K562 (cell line): ENCODE results near the gene ARHGAP26. TPM values are rescaled to one million over a fixed set of nuclear protein-coding genes. Genes with fewer than 3 reads are reported as not detected.

Source experiments
- ATAC-seq: fragments of 200-7000 bp; cut with Tn5 transposase; 3 replicates; pipeline ENCODE4 v1.9.1; 2020; ENCODE audit warnings: moderate library complexity
- BruUV-seq: library from RNA; stranded (reverse); fragments of 400-500 nt; replicated peaks from 2 replicates; lab custom pipeline; 2021; lab: Mats Ljungman, UMichigan
- CTCF ChIA-PET: fragments of 300-600 bp; formaldehyde crosslinking; extraction: SDS; loops from one replicate; lab custom pipeline; 2021; ENCODE audit warnings: low intra/inter-chr PET ratio; lab: Yijun Ruan, JAX
- POLR2A ChIA-PET: fragments of 300-600, 350-650 bp; sonication (Branson Sonifier 250); formaldehyde crosslinking; extraction: SDS; loops from one replicate; lab custom pipeline; 2021; ENCODE audit warnings: antibody characterized with exemption, inconsistent platforms; lab: Yijun Ruan, JAX
- DNase-seq, 4 experiments: peaks; one replicate each; pipeline versions ENCODE4 v3.0.0 to v3.0.0-alpha.2; 2011 to 2018; ENCODE audit warnings: low spot score in 3 of 4, mixed read lengths in 3 of 4; ENCODE audit errors: extremely low read depth in 1 of 4
- FAIRE-seq: peaks from 2 replicates; lab custom pipeline; 2011; peaks lifted over from hg19 to GRCh38; lab: Jason Lieb, UNC
- H2AFZ ChIP-seq: 2 replicates; pipeline ENCODE4 v1.6.0; 2011; ENCODE audit warnings: low read depth, low read length, control low read depth, inconsistent platforms
- H3K27ac ChIP-seq: fragments of 200-600 bp; 3 replicates; pipeline ENCODE4 v1.8.0; 2011; ENCODE audit warnings: low read depth, mild to moderate bottlenecking, control low read depth, inconsistent platforms, low read length, moderate library complexity, mixed read lengths; ENCODE audit errors: extremely low read depth
- H3K27me3 ChIP-seq, 2 experiments: fragments of 300-600 bp in 1 of 2; 2 replicates in 1 of 2; 3 replicates in 1 of 2; pipeline versions ENCODE4 v1.6.0 to v1.8.0; 2011; ENCODE audit warnings: inconsistent platforms in 2 of 2, low read length in 2 of 2, mild to moderate bottlenecking in 1 of 2, mixed read lengths in 1 of 2, moderate library complexity in 1 of 2; ENCODE audit not compliant: control insufficient read depth in 2 of 2, insufficient read depth in 2 of 2
- H3K36me3 ChIP-seq: fragments of 300-600 bp; 3 replicates; pipeline ENCODE4 v1.8.0; 2011; ENCODE audit warnings: mild to moderate bottlenecking, low read length, inconsistent platforms; ENCODE audit not compliant: control insufficient read depth, insufficient read depth
- H3K4me1 ChIP-seq, 2 experiments: fragments of 200-600 bp in 1 of 2; replicated peaks in 1 of 2; 2 replicates in 1 of 2; 3 replicates in 1 of 2; pipeline versions ENCODE4 v1.5.1 to v1.8.0; 2011; ENCODE audit warnings: inconsistent platforms in 2 of 2, low read length in 2 of 2, mild to moderate bottlenecking in 1 of 2, mixed read lengths in 1 of 2, moderate library complexity in 1 of 2; ENCODE audit not compliant: control insufficient read depth in 2 of 2, insufficient read depth in 2 of 2
- H3K4me2 ChIP-seq: 2 replicates; pipeline ENCODE4 v1.6.1; 2011; ENCODE audit warnings: low read length, control low read depth, inconsistent platforms, mixed read lengths; ENCODE audit not compliant: insufficient read depth
- H3K4me3 ChIP-seq: fragments of 200-600 bp; sonication (generic), shearing (Covaris generic); 2 replicates; pipeline ENCODE4 v1.5.1; 2016; ENCODE audit warnings: control low read depth, inconsistent platforms
- H3K79me2 ChIP-seq: fragments of 200-600 bp; 3 replicates; pipeline ENCODE4 v1.8.0; 2011; ENCODE audit warnings: low read length, inconsistent platforms; ENCODE audit not compliant: control insufficient read depth, insufficient read depth
- H3K9ac ChIP-seq, 2 experiments: 2 replicates each; pipeline versions ENCODE4 v1.6.0 to v1.6.1; 2011; ENCODE audit warnings: low read depth in 2 of 2, low read length in 2 of 2, control low read depth in 1 of 2, inconsistent platforms in 1 of 2, mild to moderate bottlenecking in 1 of 2, mixed read lengths in 1 of 2; ENCODE audit not compliant: insufficient read depth in 1 of 2
- H3K9me1 ChIP-seq: one replicate; pipeline ENCODE4 v1.6.0; 2011; ENCODE audit warnings: inconsistent platforms, mild to moderate bottlenecking, low read length, moderate library complexity; ENCODE audit not compliant: control insufficient read depth, insufficient read depth
- H3K9me3 ChIP-seq: replicated peaks from 2 replicates; pipeline ENCODE4 v1.5.1; 2011; ENCODE audit warnings: low read depth, low read length, inconsistent platforms; ENCODE audit not compliant: control insufficient read depth, insufficient read depth
- H4K20me1 ChIP-seq: replicated peaks from 2 replicates; pipeline ENCODE4 v1.6.1; 2011; ENCODE audit warnings: low read length, inconsistent platforms, mixed read lengths; ENCODE audit not compliant: control insufficient read depth, insufficient read depth
- BCL6 ChIP-seq: fragments of 250-450 bp; sonication (Bioruptor Pico); IDR thresholded peaks from 2 replicates; pipeline ENCODE4 v1.4.0; 2020
- BRD9 ChIP-seq: fragments of 450-650 bp; IDR thresholded peaks from 2 replicates; pipeline ENCODE4 v1.6.1; 2018; ENCODE audit warnings: low read depth; ENCODE audit not compliant: partially characterized antibody
- CC2D1A ChIP-seq: fragments of 450-650 bp; IDR thresholded peaks from 2 replicates; pipeline ENCODE4 v1.6.1; 2017; ENCODE audit warnings: mild to moderate bottlenecking
- HDAC3 ChIP-seq: fragments of 450-650 bp; IDR thresholded peaks from 2 replicates; pipeline ENCODE4 v1.6.1; 2018; ENCODE audit warnings: borderline replicate concordance, mild to moderate bottlenecking, moderate library complexity; ENCODE audit not compliant: partially characterized antibody
- JUNB ChIP-seq: fragments of 450-650 bp; formaldehyde crosslinking; conservative IDR thresholded peaks from 2 replicates; pipeline ENCODE4 v1.4.0; 2020; ENCODE audit warnings: mild to moderate bottlenecking
- LEF1 ChIP-seq: fragments of 450-650 bp; IDR thresholded peaks from 2 replicates; pipeline ENCODE4 v1.6.1; 2016; ENCODE audit warnings: mild to moderate bottlenecking
- MTF1 ChIP-seq: fragments of 250-450 bp; sonication (Bioruptor Pico); IDR thresholded peaks from 2 replicates; pipeline ENCODE4 v1.9.0; 2021; ENCODE audit warnings: moderate library complexity, mild to moderate bottlenecking, inconsistent platforms, borderline replicate concordance
- NEUROD1 ChIP-seq: fragments of 150-350 bp; IDR thresholded peaks from 2 replicates; pipeline ENCODE4 v1.6.1; 2014; ENCODE audit warnings: borderline replicate concordance, low read length, low read depth; ENCODE audit not compliant: partially characterized antibody
- NR3C1 ChIP-seq: sonication (generic); formaldehyde crosslinking; IDR thresholded peaks from 2 replicates; pipeline ENCODE4 v1.8.1; 2022; ENCODE audit warnings: missing genetic modification reagents
- NR4A1 ChIP-seq, 2 experiments: fragments of 250-450 bp in 1 of 2; fragments of 450-650 bp in 1 of 2; sonication (Bioruptor Pico) in 1 of 2; IDR thresholded peaks; 2 replicates each; pipeline versions ENCODE4 v1.4.0 to v1.6.1; 2016 to 2020; ENCODE audit warnings: mild to moderate bottlenecking in 2 of 2, missing compliant biosample characterization in 1 of 2, missing genetic modification characterization in 1 of 2, moderate library complexity in 1 of 2
- NUFIP1 ChIP-seq: fragments of 450-650 bp; IDR thresholded peaks from 2 replicates; pipeline ENCODE4 v1.6.1; 2018; ENCODE audit not compliant: partially characterized antibody
- SMAD2 ChIP-seq: fragments of 150-350 bp; IDR thresholded peaks from 2 replicates; pipeline ENCODE4 v1.6.1; 2014; ENCODE audit warnings: low read depth, mild to moderate bottlenecking, low read length
- SMARCC2 ChIP-seq: fragments of 450-650 bp; IDR thresholded peaks from 2 replicates; pipeline ENCODE4 v1.6.1; 2017; ENCODE audit warnings: antibody characterized with exemption, moderate library complexity, mild to moderate bottlenecking, low read depth
- SRSF3 ChIP-seq: fragments of 200-400 bp; formaldehyde crosslinking; IDR thresholded peaks from 2 replicates; pipeline ENCODE4 v1.6.1; 2016; ENCODE audit warnings: mild to moderate bottlenecking, low read length, moderate library complexity; ENCODE audit not compliant: insufficient read depth
- STAT5A ChIP-seq: IDR thresholded peaks from 2 replicates; pipeline ENCODE4 v1.6.1; 2012; ENCODE audit warnings: low read length, inconsistent platforms, borderline replicate concordance
- ZNF124 ChIP-seq: sonication (generic); formaldehyde crosslinking; IDR thresholded peaks from 2 replicates; pipeline ENCODE4 v1.8.1; 2022; ENCODE audit warnings: missing genetic modification reagents
- WGBS: fragments of 100-300 bp; shearing (Covaris generic); methylation state at CpG from one replicate; pipeline ENCODE4 v1.1.6; 2016; ENCODE audit warnings: low coverage, mixed read lengths; ENCODE audit not compliant: insufficient coverage; ENCODE audit errors: missing lambda C conversion rate; 5-methylcytosine and 5-hydroxymethylcytosine counted together
- in situ Hi-C: fragments of 300-500 bp; cut with MboI; formaldehyde crosslinking; loops from 4 replicates; pipeline ENCODE4 v1.15.0; 2018; ENCODE audit warnings: inconsistent platforms, mixed read lengths
- intact Hi-C: fragments of 100-400 bp; cut with micrococcal nuclease; formaldehyde crosslinking; loops from 2 replicates; pipeline ENCODE4 v1.14.2; 2022
- polyA plus RNA-seq, 8 experiments: library from polyadenylated mRNA; depleted of rRNA in 4 of 8; stranded (reverse) in 5 of 8; unstranded in 3 of 8; fragments of >200 nt; fragmentation: Nextera tagmentation in 2 of 8; fragmentation: Illumina TruSeq in 1 of 8; extraction: Ambion mirVana in 2 of 8; extraction: Trizol in 1 of 8; gene quantifications; 2 replicates each; pipeline versions ENCODE4 v1.2.1 to v1.2.3, GENCODE V29; 2011 to 2014; ENCODE audit warnings: inconsistent platforms in 1 of 8, missing spikeins in 1 of 8
- total RNA-seq, 7 experiments: library from RNA; depleted of rRNA in 6 of 7; stranded (reverse); fragments of >200 nt in 6 of 7; fragmentation: Illumina TruSeq in 2 of 7; extraction: Trizol in 2 of 7; gene quantifications; 2 replicates each; pipeline versions ENCODE4 v1.2.1 to v1.2.3, GENCODE V29; 2011 to 2021; ENCODE audit warnings: low replicate concordance in 1 of 7
- TF ChIP-seq, protein P1 (sequence below): fragments of 250-450 bp; sonication (Bioruptor Pico); IDR thresholded peaks from 2 replicates; pipeline ENCODE4 v1.4.0; 2020
- TF ChIP-seq, protein P2 (sequence below): fragments of 250-450 bp; sonication (Bioruptor Pico); IDR thresholded peaks from 2 replicates; pipeline ENCODE4 v1.8.0; 2021; ENCODE audit warnings: mild to moderate bottlenecking, moderate library complexity
- TF ChIP-seq, protein P3 (sequence below): fragments of 450-650 bp; IDR thresholded peaks from 2 replicates; pipeline ENCODE4 v1.7.1; 2018; ENCODE audit warnings: mild to moderate bottlenecking, low read depth; ENCODE audit not compliant: partially characterized antibody

The ARHGAP26 gene
- total and polyA plus RNA-seq, 9 of the 15 experiments (the other 6 are each of a cell fraction or from before 2014, with no cell fraction given) = 0.13 to 1.1 (median 0.55) TPM

DNA sequence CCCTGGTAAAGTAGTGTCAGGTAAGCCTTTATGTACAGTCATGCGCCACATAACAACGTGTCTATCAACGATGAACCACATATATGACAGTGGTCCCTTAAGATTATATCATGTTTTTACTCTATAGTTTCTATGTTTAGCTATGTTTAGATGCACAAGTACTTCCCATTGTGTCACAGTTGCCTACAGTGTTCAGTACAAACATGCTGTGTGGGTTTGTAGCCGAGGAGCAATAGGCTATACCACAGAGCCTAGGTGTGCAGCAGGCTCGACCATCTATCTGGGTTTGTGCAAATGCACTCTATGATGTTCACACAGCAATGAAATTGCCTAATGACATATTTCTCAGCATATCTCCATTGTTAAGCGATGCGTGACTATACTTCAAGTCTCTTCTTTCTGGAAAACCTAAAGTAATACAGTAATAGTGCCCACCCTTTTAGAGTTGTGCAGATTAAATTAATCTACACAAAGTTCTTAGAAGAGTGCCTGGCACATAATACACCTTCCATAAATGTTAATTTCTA is 295.9 kb downstream of the ARHGAP26 start:
- H3K27ac ChIP-seq = no peak overlapping the region
- FAIRE-seq = no peak
- no peak overlapping the region for H3K9ac ChIP-seq
- ChIA-PET CTCF (no interaction called here), POLR2A (interaction anchor here (0.6 to 1.0 kb wide), 3 partner anchors 10 to 324 kb away, joined by 3 read pairs; no protein-coding TSS in a partner anchor)
- H4K20me1 ChIP-seq = no peaks in the 10 kb centered on the region
- H3K27me3 ChIP-seq = peaks cover 5 to 15% of the 10 kb centered on the region in 2 experiments; a peak in 3 of 5 replicates
- TF ChIP-seq BRD9 = no peak
- TF ChIP-seq NEUROD1 = no peak
- TF ChIP-seq SMAD2 = no peak
- TF ChIP-seq LEF1 = no peak
- no peak for TF ChIP-seq SMARCC2
- no peak for TF ChIP-seq NR3C1 (CRISPR knock-in tag)
- no peak for TF ChIP-seq SRSF3
- no peak for TF ChIP-seq BCL6 (CRISPR knock-in tag)
- TF ChIP-seq, protein P1, sequence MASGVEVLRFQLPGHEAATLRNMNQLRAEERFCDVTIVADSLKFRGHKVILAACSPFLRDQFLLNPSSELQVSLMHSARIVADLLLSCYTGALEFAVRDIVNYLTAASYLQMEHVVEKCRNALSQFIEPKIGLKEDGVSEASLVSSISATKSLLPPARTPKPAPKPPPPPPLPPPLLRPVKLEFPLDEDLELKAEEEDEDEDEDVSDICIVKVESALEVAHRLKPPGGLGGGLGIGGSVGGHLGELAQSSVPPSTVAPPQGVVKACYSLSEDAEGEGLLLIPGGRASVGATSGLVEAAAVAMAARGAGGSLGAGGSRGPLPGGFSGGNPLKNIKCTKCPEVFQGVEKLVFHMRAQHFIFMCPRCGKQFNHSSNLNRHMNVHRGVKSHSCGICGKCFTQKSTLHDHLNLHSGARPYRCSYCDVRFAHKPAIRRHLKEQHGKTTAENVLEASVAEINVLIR (CRISPR knock-in tag) = no peak
- no peak for TF ChIP-seq NR4A1 (CRISPR knock-in tag; IDR thresholded peaks at IDR 0.05)
- no peak for TF ChIP-seq NR4A1 (tag; IDR thresholded peaks at IDR 0.05)
- TF ChIP-seq HDAC3 = no peak
- TF ChIP-seq ZNF124 (CRISPR knock-in tag) = no peak
- no peak for TF ChIP-seq STAT5A
- no peak for TF ChIP-seq CC2D1A
- no peak for TF ChIP-seq NUFIP1
- TF ChIP-seq JUNB = no peak
- no peak for TF ChIP-seq MTF1 (CRISPR knock-in tag)
- TF ChIP-seq, protein P2, sequence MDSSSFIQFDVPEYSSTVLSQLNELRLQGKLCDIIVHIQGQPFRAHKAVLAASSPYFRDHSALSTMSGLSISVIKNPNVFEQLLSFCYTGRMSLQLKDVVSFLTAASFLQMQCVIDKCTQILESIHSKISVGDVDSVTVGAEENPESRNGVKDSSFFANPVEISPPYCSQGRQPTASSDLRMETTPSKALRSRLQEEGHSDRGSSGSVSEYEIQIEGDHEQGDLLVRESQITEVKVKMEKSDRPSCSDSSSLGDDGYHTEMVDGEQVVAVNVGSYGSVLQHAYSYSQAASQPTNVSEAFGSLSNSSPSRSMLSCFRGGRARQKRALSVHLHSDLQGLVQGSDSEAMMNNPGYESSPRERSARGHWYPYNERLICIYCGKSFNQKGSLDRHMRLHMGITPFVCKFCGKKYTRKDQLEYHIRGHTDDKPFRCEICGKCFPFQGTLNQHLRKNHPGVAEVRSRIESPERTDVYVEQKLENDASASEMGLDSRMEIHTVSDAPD = no peak
- TF ChIP-seq, protein P3, sequence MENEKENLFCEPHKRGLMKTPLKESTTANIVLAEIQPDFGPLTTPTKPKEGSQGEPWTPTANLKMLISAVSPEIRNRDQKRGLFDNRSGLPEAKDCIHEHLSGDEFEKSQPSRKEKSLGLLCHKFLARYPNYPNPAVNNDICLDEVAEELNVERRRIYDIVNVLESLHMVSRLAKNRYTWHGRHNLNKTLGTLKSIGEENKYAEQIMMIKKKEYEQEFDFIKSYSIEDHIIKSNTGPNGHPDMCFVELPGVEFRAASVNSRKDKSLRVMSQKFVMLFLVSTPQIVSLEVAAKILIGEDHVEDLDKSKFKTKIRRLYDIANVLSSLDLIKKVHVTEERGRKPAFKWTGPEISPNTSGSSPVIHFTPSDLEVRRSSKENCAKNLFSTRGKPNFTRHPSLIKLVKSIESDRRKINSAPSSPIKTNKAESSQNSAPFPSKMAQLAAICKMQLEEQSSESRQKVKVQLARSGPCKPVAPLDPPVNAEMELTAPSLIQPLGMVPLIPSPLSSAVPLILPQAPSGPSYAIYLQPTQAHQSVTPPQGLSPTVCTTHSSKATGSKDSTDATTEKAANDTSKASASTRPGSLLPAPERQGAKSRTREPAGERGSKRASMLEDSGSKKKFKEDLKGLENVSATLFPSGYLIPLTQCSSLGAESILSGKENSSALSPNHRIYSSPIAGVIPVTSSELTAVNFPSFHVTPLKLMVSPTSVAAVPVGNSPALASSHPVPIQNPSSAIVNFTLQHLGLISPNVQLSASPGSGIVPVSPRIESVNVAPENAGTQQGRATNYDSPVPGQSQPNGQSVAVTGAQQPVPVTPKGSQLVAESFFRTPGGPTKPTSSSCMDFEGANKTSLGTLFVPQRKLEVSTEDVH = no peak
- H3K4me3 ChIP-seq = no peak overlapping the region
- in situ Hi-C loops (no loop called here), intact Hi-C loops (no loop called here)
- no peaks in the 10 kb centered on the region for H3K36me3 ChIP-seq
- H3K9me3 ChIP-seq = no peaks in the 10 kb centered on the region
- DNase-seq = no peak
- H3K4me1 ChIP-seq = no peaks in the 10 kb centered on the region; a peak in 1 of 5 replicates
- BruUV-seq = no TSS peak
- H3K79me2 ChIP-seq = no peaks in the 10 kb centered on the region
- 13% methylated on average over 7 of the region's 7 CpGs for WGBS
- no peak for ATAC-seq
- no peak overlapping the region for H2AFZ ChIP-seq
- no peak overlapping the region for H3K4me2 ChIP-seq
- no peaks in the 10 kb centered on the region for H3K9me1 ChIP-seq
